Endothelial cell (in vitro differentiated cells): ENCODE measurements around the gene STXBP1. TPM values are rescaled to one million over a fixed set of nuclear protein-coding genes. Genes with fewer than 3 reads are reported as not detected.
A peak's percentile ranks its signal among the peaks of the same experiment; 100 is the strongest.

Experiments
- DNase-seq: peaks from one replicate; pipeline ENCODE4 v3.0.0; 2021; ENCODE audit warnings: low spot score
- H3K27ac Mint-ChIP-seq: one replicate; pipeline ENCODE4 v1.8.0; 2021; ENCODE audit warnings: mixed read lengths, inconsistent platforms; ENCODE audit not compliant: unreplicated experiment
- H3K27me3 Mint-ChIP-seq: one replicate; pipeline ENCODE4 v1.8.0; 2021; ENCODE audit warnings: mild to moderate bottlenecking, moderate library complexity, mixed read lengths, inconsistent platforms; ENCODE audit not compliant: unreplicated experiment
- H3K36me3 Mint-ChIP-seq: one replicate; pipeline ENCODE4 v1.8.0; 2021; ENCODE audit warnings: mild to moderate bottlenecking, low read depth, mixed read lengths, inconsistent platforms; ENCODE audit not compliant: unreplicated experiment
- H3K4me1 Mint-ChIP-seq: one replicate; pipeline ENCODE4 v1.8.0; 2021; ENCODE audit warnings: mild to moderate bottlenecking, mixed read lengths, inconsistent platforms; ENCODE audit not compliant: unreplicated experiment
- H3K4me3 Mint-ChIP-seq: one replicate; pipeline ENCODE4 v1.8.0; 2021; ENCODE audit warnings: mild to moderate bottlenecking, mixed read lengths, inconsistent platforms; ENCODE audit not compliant: unreplicated experiment
- H3K9me3 Mint-ChIP-seq: one replicate; pipeline ENCODE4 v1.8.0; 2021; ENCODE audit warnings: mixed read lengths, inconsistent platforms; ENCODE audit not compliant: unreplicated experiment
- CTCF ChIP-seq: fragments of 200-600 bp; sonication (generic); IDR thresholded peaks from one replicate; pipeline ENCODE4 v1.5.0; 2021; ENCODE audit warnings: antibody characterized with exemption; ENCODE audit not compliant: unreplicated experiment
- total RNA-seq: library from RNA; stranded (reverse); fragmentation: NEBNext Ultra II Directional; extraction: Animal tissue kit (Norgen Biotek cat#: 25700); gene quantifications from one replicate; pipeline ENCODE4 v1.2.1, GENCODE V29; 2021; ENCODE audit not compliant: unreplicated experiment

STXBP1 gene
- total RNA-seq, 1 donor from 2014 or later, result 113 TPM

- peaks cover 30% of the 10 kb centered on the region for H3K4me1 Mint-ChIP-seq
- H3K4me3 Mint-ChIP-seq, result no peak overlapping the region
- H3K27me3 Mint-ChIP-seq, result no peaks in the 10 kb centered on the region
Measured at GRCh38 chr9:127640908-127641545, 28.9 kb downstream of the STXBP1 start.

GRCh38 chr9:127642082-127642740, 30.1 kb downstream of the STXBP1 start:
- DNase-seq, result no peak
- peaks cover 23% of the 10 kb centered on the region for H3K4me1 Mint-ChIP-seq
- no peak overlapping the region for H3K27ac Mint-ChIP-seq
- TF ChIP-seq CTCF, result no peak
- H3K9me3 Mint-ChIP-seq, result no peaks in the 10 kb centered on the region
- no peaks in the 10 kb centered on the region for H3K27me3 Mint-ChIP-seq
- H3K4me3 Mint-ChIP-seq, result no peak overlapping the region
- H3K36me3 Mint-ChIP-seq, result peaks cover 4% of the 10 kb centered on the region

More at GRCh38 chr9:127640908-127641545, 28.9 kb downstream of the STXBP1 start:
- no peaks in the 10 kb centered on the region for H3K9me3 Mint-ChIP-seq
- no peak overlapping the region for H3K27ac Mint-ChIP-seq
- TF ChIP-seq CTCF, result no peak
- DNase-seq, result no peak
- H3K36me3 Mint-ChIP-seq, result peaks cover 4% of the 10 kb centered on the region

- DNase-seq, result no peak
- H3K27me3 Mint-ChIP-seq, result no peaks in the 10 kb centered on the region
- peaks cover 23% of the 10 kb centered on the region for H3K4me1 Mint-ChIP-seq
- peaks cover 4% of the 10 kb centered on the region for H3K36me3 Mint-ChIP-seq
- H3K4me3 Mint-ChIP-seq, result peak overlapping the region; percentile 56
- no peak for TF ChIP-seq CTCF
- H3K9me3 Mint-ChIP-seq, result no peaks in the 10 kb centered on the region
- H3K27ac Mint-ChIP-seq, result no peak overlapping the region
Measured at GRCh38 chr9:127644146-127644827, 32.2 kb downstream of the STXBP1 start.

- Mint-ChIP-seq H3K4me3 (no peak overlapping the region), H3K4me1 (peaks cover 23% of the 10 kb centered on the region), H3K36me3 (peaks cover 4% of the 10 kb centered on the region), H3K27me3 (no peaks in the 10 kb centered on the region), H3K27ac (peak overlapping the region; percentile 74), H3K9me3 (no peaks in the 10 kb centered on the region)
- no peak for TF ChIP-seq CTCF
- no peak for DNase-seq
Measured at GRCh38 chr9:127644943-127645342, 32.9 kb downstream of the STXBP1 start.

GRCh38 chr9:127647451-127647850, 35.4 kb downstream of the STXBP1 start:
- no peak overlapping the region for H3K4me3 Mint-ChIP-seq
- no peak for DNase-seq
- H3K9me3 Mint-ChIP-seq, result no peaks in the 10 kb centered on the region
- H3K36me3 Mint-ChIP-seq, result peaks cover 10% of the 10 kb centered on the region
- H3K27me3 Mint-ChIP-seq, result no peaks in the 10 kb centered on the region
- TF ChIP-seq CTCF, result no peak
- no peak overlapping the region for H3K27ac Mint-ChIP-seq
- H3K4me1 Mint-ChIP-seq, result peaks cover 27% of the 10 kb centered on the region
